Central memory CD4-positive, alpha-beta T cell (primary cell): Measurements from ENCODE around the gene FOXP1.

ENCODE experiments used
- DNase-seq: peaks from one replicate; pipeline ENCODE4 v3.0.0; 2022

FOXP1 gene

DNA sequence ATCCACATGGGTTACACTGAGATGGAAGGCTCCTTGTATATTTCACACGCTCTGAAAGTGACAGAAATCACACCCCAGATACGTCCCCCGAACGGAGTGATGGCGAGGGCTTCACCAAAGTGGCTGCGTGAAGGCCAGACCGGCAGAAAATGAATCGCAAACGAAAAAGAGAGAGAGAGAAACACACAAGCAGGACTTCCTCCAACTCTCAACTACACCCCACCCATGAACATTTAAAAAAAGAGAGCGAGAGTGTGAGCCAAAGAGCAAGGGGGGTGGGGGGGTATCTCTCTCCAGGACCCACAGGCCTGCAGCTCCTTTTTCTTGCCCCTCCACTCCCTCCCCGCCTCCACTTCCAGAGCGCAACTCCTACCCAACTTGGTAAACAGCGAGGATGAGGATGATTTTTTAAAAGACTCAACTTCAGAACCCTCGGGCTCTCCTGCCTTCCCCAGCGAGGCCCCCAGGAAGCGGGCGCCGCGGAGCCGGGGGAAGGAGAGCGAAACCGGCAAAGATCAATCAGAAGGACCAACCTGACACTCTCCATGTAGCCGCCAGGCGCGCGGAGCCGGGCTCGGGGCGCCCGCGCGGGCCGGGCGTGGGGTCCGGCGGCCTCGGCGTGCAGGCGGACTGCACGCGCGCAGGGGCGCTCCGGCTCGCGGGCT, 519.1 kb downstream of the FOXP1 start:
- peak; percentile 80 for DNase-seq

DNA sequence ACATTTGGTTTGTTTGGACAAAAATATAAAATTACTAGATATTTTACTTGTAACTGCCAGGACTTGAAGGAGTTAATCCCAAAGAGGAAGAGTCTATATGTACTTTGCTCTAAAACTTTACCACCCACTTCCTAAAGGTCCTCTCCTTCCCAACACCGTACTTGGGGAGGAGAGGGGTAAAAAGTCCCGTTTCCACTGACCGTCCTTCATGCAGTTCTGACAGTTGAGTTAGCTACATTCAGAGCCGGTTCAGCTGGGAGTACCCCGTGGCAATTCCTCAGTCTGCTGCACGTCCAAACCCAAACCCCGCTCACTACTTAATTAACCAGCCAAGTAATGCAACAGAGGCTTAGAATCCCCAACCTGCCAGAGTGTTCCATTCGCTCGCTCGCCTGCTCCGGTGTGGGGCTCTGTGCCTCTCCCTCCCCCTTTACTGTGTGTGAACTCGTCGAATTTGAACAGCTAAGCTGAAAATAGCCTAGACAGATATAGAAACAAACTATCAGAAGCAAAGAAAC, 519.7 kb downstream of the FOXP1 start:
- no peak for DNase-seq

DNA sequence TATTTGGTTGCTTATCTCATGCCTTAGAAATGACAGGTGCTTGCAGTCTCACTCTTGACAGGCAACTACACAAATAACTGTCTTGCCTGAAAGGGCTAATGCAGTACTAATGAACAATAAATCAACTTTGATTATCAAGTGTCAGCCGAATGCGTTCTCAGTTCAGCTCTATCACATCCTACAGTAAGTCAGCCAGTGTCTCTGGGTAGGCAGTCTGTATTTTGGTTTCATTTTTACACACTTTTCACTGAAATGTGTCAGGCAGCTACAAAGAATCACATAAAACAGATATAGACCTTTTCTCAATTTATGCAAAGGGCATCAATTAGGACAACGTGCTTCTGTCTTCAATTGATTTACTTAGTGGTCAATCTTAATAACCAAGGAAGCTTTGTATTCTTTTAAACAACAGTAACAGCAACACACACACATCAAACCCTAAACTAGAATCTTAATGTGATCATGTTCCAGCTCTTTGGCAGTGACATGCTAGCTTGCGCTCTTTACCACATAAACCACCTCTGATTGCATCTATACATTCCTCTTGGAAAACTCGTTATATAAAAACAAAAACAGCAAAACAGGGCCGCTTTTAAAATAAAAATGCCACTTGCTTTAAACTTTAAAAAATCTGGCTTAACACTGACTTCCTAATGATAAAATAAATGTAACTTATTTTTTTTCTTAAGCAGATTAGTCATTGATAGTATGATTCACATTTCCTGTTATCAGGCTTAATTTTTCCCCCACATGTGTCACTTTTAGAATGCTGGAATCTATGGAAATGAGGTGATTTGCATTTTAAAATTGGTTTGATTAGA, 520.4 kb downstream of the FOXP1 start:
- DNase-seq: peak; percentile 43

DNA sequence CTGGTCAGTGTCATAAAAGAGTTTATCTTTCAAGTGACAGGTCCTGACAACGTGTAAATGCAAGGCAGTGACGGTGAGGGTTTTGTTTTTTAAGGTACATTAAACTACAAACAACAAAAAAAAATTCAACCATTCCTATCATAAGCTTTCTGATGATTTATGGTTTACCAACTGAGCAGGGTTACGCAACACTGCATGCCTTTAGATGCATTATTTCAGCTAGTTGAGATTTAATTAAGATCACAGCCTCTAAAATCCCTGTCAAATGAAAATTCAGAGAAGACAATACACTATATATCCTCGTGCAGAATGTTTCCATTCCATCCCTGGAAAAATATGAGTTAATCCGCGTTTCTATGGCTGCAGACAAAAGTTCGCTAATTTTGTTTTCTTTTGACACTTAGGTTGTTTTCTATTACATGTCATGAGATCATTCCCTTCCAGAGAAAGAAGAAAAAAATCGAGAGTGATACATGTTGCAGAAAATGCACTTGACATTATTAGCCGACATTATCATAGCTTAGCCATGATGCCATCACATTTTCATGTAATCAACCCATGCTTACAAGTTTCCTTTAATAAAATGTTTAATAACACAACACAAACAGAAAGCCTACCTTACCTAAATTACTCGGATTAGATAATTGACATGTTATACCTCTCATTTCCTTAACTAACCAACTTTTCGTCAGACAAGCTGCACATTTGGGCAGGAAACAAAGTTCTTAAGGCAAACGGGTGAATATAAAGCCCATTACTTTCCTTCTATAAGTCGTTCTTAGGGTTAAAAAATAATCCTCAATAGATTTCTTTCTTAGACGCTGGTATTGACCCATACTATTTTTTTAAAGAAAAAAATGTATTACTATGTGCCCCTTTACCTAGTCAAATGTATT, 521.2 kb downstream of the FOXP1 start:
- DNase-seq: no peak

DNA sequence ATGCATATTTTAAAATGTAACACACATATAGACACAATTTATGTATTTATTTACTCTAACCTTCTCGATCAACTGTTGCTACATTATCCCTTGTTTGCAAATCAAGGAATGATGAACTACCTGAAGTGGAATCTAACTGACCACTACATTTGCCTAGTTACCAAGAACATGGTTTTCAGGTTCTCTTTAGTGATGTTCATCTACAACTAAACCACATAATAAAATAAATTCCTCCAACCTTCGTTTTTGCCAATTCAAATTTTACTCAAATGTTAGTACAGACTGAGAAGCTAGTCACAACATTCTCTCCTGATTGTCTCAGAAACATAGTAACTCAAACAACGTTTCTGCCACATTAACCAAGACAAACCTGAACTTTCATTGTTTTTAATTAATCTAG, 521.9 kb downstream of the FOXP1 start:
- DNase-seq: no peak

DNA sequence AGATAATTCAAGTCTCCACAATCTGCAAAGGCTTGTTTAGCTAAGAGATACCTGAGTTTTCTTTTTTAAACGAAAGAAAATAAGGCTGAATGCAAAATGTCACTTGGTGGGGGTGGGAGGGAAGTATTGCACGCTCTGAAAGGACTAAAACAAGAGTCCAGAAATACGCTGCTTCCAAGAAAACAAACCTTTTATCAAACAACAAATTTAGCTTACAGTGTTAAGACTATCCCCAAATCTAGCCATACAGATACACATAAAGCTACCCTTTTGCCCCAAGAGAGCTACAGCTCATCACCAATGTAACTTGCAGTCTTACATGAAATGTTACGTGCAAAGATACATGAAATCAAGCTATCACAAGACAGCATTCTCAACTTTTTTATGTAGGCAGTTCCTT, 522.5 kb downstream of the FOXP1 start:
- DNase-seq: no peak

DNA sequence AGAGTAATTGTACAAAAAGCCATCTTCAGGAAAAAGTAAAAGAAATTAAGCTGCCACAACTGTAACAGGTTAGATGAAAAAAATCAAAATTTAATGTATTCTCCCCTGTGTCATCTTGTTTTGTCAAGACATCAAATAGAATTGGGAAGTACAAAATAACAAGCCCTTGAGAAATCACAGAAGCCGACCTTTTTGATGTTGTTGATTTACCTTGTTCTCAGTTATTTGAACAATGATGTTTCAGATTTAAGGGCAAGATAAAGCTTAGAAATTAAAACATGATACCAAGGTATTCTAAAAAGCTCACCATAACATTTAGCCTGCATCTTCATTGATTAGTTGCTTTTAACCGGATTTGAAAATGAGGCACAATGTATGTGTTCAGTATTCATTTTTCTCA, 523.0 kb downstream of the FOXP1 start:
- peak; percentile 32 for DNase-seq

DNA sequence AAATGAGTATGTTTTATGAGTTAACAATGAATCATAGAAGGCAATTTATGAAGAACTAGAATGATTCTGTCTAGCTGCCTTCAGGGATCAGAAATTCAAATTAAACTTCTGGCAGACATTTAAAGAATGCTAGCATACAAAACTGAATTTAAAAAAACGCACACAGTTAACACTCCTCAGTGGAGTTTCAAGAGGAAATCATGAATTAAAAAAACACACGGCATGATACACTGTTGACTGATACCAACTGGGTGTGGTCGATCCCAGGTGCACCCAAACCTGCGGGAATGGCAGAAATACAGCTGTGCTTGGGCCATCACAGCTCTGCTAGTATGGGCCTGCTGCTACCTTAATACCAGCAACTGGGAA, 526.0 kb downstream of the FOXP1 start:
- DNase-seq: no peak

DNA sequence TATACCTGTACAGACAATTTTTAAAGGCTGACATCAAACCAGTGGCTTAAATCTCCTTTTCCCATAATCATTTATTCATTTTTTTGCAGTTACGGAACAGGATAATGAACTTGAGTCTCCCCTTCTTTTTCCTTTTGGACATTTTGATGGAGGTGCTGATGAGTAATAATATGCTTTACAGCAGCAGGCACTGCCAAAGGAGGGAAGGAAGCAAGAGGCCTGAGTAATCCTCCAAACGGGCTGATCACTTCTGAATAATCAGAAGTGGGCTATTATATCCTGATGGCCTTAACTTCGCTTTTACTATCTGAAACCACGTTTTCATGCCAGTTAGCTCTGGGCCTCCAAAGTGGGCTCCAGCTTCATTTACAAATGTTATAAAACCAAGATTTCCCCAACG, 527.2 kb downstream of the FOXP1 start:
- no peak for DNase-seq

DNA sequence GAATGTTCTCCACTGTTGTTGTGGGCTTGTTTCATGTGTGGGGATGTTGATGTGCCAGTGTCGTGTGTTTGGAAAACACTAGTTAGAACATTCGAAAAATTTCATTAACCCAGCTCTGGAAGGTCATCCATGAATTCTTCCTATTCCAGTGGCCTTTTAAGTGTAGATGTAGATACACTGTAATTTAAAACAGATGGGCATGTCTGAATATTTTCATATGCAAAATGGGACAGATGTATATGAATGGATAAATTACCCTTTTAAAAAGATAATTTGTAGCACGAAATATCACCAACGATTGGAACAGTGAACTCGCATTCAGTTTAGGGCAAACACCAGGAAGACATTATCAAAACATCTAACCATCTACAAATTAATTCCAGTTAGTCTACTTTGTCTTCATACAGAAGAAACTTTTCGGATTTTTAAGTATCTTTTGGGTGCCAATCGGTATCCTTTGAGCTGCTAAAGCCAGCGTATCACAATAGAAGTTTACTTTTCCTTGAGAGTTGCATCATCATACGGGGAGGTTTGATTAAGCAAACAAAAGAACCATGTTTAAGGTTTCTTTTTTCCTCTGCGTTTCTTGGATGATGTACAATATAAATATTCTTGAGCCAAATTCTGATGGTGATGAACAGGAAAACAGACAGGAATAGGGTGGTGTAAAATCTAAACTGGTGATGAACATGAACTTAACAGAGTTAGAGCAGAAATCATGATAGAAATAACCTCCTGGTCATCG, 528.1 kb downstream of the FOXP1 start:
- DNase-seq: no peak

DNA sequence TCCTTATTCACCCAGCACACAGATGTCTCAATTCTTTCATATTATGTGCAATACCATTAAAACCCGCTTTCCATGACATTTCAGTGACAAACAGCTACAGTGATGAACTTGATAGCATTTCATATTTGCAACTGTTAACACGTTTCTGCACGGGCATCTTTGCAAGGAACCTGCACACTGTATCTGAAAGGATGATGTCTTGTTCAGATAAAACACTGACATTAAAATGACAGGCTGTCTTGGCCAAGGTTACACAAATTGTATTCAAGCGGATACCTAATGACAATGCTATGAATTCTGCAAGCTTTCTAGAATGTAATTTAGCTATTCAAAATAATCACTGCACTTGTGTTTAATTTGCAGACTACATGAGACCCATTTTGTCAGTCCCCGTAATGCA, 529.2 kb downstream of the FOXP1 start:
- DNase-seq: no peak

DNA sequence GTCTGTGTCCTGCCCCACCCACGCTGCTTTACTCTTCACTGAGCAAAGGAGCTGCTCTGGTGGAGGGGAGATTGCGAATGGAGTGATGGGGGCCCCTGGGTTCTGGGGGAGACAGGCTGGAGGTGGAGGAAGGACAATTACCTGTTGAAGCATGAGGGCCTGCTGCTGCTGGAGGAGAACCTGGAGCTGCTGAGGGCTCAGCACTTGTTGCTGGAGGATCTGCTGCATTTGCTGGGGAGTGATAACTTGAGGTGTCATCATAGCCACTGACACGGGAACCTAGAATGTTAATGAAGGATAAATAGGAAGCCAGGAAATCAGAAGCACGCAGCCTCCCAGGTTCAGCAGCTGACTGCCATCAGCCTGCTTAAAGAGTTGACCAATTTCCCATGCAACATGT, 530.0 kb downstream of the FOXP1 start:
- DNase-seq: no peak

DNA sequence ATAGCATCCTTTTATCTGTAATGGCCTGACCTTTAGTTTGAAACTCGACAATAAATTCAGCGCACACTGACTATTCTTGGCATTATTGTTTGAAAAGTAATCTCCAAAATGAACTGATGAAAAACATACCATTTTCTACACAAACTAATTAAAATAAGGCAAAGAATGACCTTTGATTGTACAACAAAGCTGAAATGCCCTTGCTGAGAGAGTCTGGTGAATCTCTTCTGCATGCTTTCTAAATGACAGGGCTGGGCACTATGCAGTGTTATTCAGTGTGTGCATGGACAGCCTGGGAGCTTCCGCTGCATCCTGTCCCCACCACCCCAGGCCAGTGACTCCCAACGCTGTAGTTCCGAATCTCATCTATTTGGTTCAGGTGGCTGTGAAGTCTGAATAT, 530.8 kb downstream of the FOXP1 start:
- DNase-seq: no peak

DNA sequence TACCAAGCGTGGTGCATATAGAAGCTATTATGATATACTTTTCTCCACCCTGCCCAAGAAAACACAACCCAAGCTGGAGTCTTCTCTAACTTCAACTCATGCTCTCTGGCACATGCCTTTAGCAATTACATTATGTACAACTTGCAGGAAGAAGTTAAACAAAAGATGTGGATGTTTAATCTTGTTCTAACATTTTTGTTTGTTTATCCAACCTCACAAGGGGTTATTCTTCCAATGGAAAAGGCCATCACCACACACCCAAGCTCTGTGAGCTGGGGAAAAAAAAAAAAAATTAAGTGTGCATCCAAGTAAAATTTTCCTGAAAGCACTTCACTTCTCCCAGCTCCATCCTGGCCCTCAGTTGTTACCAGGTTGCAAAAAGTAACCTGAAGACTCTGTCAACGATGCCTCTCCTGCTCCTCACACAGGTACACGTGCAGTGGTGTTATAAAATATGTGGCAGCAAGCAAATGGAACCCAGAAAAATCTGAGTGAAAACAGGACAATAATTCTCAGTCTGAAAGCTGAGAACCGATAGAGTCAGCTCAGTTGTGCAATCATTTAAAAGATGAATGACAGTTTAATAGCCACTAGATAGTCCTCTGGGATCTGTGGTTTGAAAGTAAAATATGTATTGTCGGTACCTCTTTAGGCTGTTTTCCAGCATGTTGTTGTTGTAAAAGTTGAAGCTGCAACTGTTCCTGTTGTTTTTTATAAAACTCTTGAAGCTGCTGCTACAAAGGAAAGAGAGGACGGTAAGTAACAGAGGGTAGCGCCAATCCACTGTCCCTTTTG, 531.4 kb downstream of the FOXP1 start:
- DNase-seq: no peak

DNA sequence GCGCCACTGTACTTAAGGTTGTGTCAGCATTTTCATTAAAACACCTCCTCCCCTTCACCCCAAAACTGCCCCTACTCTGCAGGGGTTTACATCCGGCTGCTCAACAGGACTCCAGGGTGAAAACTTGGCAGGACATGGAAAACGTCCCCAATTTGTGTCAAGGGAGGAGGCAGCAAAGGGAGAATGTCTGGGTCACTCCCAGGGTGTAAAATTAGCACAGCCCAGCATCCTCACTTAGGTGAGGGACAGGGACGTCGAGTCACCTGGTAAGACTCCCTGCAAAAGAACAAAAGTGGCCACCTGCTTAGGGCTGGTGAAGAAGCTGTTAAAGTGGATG, 532.3 kb downstream of the FOXP1 start:
- DNase-seq: no peak

DNA sequence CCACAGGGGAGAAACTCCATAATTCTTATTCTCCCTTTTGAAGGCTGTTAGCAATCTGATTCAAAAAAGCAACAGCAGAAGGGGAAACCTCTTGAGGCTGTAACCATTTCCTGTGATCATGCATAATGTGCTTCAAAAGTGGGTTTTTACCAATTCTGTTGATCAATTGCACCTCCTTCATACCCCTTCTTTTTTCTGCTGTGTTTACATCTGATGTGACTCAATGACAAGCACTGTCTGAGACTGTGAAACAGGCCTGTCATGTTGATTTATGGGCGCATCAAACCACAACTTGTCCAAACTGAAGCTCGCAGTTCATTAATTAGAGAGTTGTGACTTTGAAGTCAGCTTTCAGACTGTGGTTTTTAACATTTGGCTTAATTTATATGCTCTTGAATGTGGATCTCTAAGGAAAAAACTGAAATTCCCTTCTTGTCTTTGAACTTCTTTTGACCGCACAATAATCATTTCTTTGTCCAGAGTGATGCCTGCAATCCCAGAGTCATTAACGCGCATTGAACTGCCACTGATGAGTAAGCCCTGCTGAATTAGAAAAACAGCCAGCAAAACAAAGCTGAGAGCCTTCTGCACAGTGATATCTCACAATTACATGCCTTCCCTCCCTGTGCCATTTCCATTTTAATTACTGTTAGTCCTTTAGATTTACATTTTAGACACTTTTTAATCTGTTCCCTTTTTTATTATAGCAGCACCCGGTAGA, 532.8 kb downstream of the FOXP1 start:
- DNase-seq: peak; percentile 78

DNA sequence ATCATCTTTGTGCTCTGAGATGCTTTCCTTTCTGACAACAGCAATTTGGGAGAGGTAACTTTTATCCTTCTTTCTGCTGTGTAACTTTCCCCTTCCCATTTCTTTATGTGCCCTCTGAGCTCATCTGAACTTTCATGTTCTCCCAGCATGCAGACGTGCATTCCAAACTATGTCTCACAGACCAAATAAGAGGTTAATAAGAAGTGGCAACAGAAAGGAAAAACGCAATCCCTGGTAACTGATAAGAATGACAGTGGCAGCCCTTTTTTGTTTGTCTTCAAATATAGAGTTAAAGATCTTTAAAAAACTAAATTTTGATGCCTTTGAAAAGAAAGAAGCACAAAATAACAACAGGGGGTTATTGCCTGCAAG, 533.4 kb downstream of the FOXP1 start:
- no peak for DNase-seq

DNA sequence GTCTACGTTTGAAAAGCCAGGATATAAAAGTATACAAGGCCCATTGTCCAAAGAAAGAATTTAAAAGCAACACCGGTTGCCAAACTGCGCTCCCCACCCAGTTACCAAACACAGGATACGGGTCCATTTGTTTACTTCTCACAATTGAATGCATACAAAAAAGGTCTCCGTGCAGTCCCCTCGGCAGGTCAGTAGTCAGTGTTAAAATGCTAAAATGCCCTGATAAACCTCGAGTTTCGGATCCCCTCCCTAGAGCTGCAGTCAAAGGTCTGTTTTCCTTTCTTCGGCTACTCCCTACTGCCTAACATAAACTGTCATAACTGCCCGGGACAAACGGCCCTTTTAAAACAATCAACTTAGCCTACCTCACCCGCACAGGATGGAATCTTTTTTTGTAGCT, 534.6 kb downstream of the FOXP1 start:
- DNase-seq: no peak

DNA sequence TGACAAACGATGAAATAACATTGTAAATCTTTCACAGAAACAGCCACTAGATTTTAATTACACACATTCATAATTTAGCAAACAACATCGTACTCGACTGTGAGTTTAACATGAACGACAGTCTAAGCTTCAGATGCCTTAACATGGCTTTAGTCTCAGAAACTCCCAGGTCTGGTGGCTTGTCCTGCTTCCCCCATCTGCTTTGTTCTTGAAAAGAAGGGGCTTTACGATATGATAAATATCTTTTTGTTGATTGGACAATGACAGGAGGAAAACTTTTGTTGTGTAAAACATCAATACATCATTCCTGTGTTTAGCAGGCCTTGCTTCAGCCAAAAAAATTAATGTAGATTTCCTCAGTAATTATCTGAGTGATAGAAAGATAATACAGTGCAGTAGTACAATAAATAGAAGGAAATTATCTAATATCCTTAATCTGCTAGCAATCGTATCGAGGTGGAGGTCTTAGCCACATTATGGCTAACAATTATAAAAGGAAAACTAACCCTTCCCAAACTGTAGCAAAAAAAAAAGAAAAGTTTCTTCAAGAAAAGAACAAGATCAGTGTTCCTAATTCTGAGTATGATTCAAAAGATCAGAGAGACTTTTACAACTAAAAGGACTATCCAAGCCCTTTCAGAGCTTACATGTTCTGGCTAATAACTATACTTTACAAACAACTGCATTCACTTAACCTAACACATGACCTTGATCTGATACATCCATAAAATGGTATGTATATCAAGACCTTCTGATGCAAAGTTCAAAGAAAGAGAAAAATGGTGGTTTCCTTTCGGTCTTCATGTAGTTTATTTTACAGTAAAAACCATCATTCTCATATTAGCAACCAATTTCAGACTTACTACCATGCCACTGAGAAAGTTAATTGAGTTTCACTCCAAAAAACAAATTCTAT, 535.7 kb downstream of the FOXP1 start:
- DNase-seq: no peak

DNA sequence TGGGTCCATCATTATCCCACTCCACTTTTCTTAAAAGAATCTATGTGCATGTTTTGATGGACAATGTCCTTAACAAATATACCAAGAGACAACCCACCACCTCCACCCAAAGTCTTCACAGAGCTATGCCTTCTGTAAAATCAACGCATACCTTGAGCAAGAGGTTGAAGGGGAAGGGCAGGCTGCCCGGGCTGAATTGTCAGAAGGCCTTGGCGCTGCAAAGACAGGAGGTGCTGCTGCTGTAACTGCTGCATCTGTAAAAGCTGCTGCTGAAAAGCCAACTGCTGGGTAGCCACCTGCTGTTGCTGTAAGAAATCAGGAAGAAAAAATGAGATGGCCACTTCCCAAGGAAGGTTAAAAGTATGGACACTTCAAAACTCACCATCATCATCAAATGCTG, 536.7 kb downstream of the FOXP1 start:
- no peak for DNase-seq
